GM21786 (cell line): ENCODE measurements around the gene POLR1D.

Experiments used
- ATAC-seq: cut with Tn5 transposase; IDR thresholded peaks from one replicate; pipeline ENCODE4 v1.9.1; 2021; ENCODE audit not compliant: unreplicated experiment

Gene POLR1D

GRCh38 chr13:27637289-27637626 is 15.6 kb downstream of the POLR1D start:
- ATAC-seq, result no peak

- no peak for ATAC-seq
These were observed 16.3 kb downstream of the POLR1D start for GRCh38 chr13:27638001-27638400.

GRCh38 chr13:27638521-27638920 is 16.8 kb downstream of the POLR1D start:
- ATAC-seq, result no peak

- ATAC-seq, result no peak
These were observed 17.5 kb downstream of the POLR1D start for GRCh38 chr13:27639186-27639585.

- ATAC-seq, result no peak
These were observed 20.2 kb downstream of the POLR1D start for GRCh38 chr13:27641711-27642502.

- ATAC-seq, result no peak
These were observed 21.8 kb downstream of the POLR1D start for GRCh38 chr13:27643334-27644132.

GRCh38 chr13:27644302-27644701 is 22.6 kb downstream of the POLR1D start:
- ATAC-seq, result no peak

- ATAC-seq, result no peak
These were observed 28.6 kb downstream of the POLR1D start for GRCh38 chr13:27650312-27650711.

GRCh38 chr13:27654059-27654458 is 32.4 kb downstream of the POLR1D start:
- ATAC-seq, result no peak

GRCh38 chr13:27654816-27655215 is 33.1 kb downstream of the POLR1D start:
- ATAC-seq, result no peak

GRCh38 chr13:27657724-27658123 is 36.0 kb downstream of the POLR1D start:
- ATAC-seq, result no peak

GRCh38 chr13:27658546-27658945 is 36.9 kb downstream of the POLR1D start:
- no peak for ATAC-seq

- ATAC-seq, result no peak
These were observed 37.6 kb downstream of the POLR1D start for GRCh38 chr13:27659145-27659865.

- no peak for ATAC-seq
These were observed 38.8 kb downstream of the POLR1D start for GRCh38 chr13:27660511-27660910.

GRCh38 chr13:27661017-27661416 is 39.3 kb downstream of the POLR1D start:
- no peak for ATAC-seq

- ATAC-seq, result no peak
These were observed 41.2 kb downstream of the POLR1D start for GRCh38 chr13:27662738-27663470.

- ATAC-seq, result no peak
These were observed 42.3 kb downstream of the POLR1D start for GRCh38 chr13:27663947-27664346.

GRCh38 chr13:27665333-27665732 is 43.6 kb downstream of the POLR1D start:
- ATAC-seq, result no peak

GRCh38 chr13:27665761-27666160 is 44.1 kb downstream of the POLR1D start:
- ATAC-seq, result no peak

GRCh38 chr13:27666951-27667350 is 45.3 kb downstream of the POLR1D start:
- ATAC-seq, result no peak

- no peak for ATAC-seq
These were observed 46.3 kb downstream of the POLR1D start for GRCh38 chr13:27667946-27668345.
